ENCODE measurements around the gene C1QTNF6. TPM values are rescaled to one million over a fixed set of nuclear protein-coding genes. Genes with fewer than 3 reads are reported as not detected.

Gene C1QTNF6
- total and polyA plus RNA-seq, 2 donors (not counting 3 experiments of a cell fraction or from before 2014, with no cell fraction given): 20.2 to 27.6 TPM

DNA sequence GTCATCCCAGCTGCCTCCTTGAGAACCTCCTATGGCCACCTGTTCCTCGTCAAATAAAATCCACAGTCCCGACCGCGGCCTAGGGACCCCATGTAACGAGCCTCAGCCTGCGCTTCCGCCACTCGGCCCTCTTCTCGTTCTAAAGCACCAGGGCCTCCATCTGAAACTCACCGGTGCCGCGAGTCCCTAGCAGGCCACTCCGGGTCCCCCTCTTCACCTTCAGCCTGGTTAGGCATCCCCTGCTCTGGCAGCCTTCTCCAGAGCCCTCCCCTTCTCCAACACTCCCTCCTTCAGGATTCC, 26.6 kb upstream of the C1QTNF6 start:
- Histone ChIP-seq H3K79me2 (ENCODE audit: control insufficient read depth, insufficient read depth, low read length) (no peaks in the 10 kb centered on the region), H4K20me1 (replicated peaks; ENCODE audit: control insufficient read depth, extremely low read depth, insufficient read depth, low read length) (no peaks in the 10 kb centered on the region), H3K4me3 (replicated peaks in 1 of 3; ENCODE audit: insufficient read depth in 1 of 3, low read depth in 1 of 3, low read length in 3 of 3) (no peak overlapping the region), H3K27me3 (ENCODE audit: control insufficient read depth in 2 of 2, insufficient read depth in 2 of 2, low read length in 2 of 2) (peaks cover 0 to 12% of the 10 kb centered on the region in 2 experiments), H3K27ac (ENCODE audit: insufficient read depth, low read depth, low read length) (no peak overlapping the region), H3K4me2 (ENCODE audit: insufficient read depth, low read length) (no peak overlapping the region), H2AFZ (ENCODE audit: low read depth, low read length) (no peak overlapping the region), H3K9ac (replicated peaks; ENCODE audit: extremely low read depth, insufficient read depth, low read length) (no peak overlapping the region), H3K9me1 (replicated peaks; ENCODE audit: control insufficient read depth, extremely low read depth, insufficient read depth, low read length) (no peaks in the 10 kb centered on the region), H3K9me3 (replicated peaks; ENCODE audit: control insufficient read depth, insufficient read depth, low read length) (no peaks in the 10 kb centered on the region), H3K4me1 (ENCODE audit: control insufficient read depth, extremely low read depth, insufficient read depth, low read length) (no peaks in the 10 kb centered on the region), H3K36me3 (ENCODE audit: control insufficient read depth in 2 of 2, extremely low read depth in 1 of 2, insufficient read depth in 2 of 2, low read length in 2 of 2) (no peaks in the 10 kb centered on the region)
- dilution Hi-C loops (cut with MboI; ENCODE audit: extremely low pct_ligation_motif_present, low sequenced_read_pairs): no loop called here
- ChIA-PET POLR2A (no interaction called here), CTCF (interaction anchor here (2.2 kb wide), 1 partner anchor 11 kb away, joined by 6 read pairs; no protein-coding TSS in a partner anchor)
- DNase-seq (ENCODE audit: low read depth, low spot score) (no peak), FAIRE-seq (no peak)
- intact Hi-C loops (cut with micrococcal nuclease): no loop called here
- no TSS peak for BruUV-seq (replicated peaks)
- TF ChIP-seq JUN (IDR thresholded peaks at IDR 0.05; ENCODE audit: borderline replicate concordance, insufficient read depth, insufficient read length, low read depth) (no peak), MYC (IDR thresholded peaks at IDR 0.05; ENCODE audit: low read depth, low read length) (no peak), EZH2 (IDR thresholded peaks at IDR 0.05; ENCODE audit: borderline replicate concordance, low read depth, low read length, severe bottlenecking) (no peak), POLR2A (IDR thresholded peaks at IDR 0.05; ENCODE audit: low read depth, low read length) (no peak), POLR2AphosphoS5 (IDR thresholded peaks at IDR 0.05; ENCODE audit: insufficient read depth, low read depth, low read length) (no peak)
- TF ChIP-seq, protein P1, sequence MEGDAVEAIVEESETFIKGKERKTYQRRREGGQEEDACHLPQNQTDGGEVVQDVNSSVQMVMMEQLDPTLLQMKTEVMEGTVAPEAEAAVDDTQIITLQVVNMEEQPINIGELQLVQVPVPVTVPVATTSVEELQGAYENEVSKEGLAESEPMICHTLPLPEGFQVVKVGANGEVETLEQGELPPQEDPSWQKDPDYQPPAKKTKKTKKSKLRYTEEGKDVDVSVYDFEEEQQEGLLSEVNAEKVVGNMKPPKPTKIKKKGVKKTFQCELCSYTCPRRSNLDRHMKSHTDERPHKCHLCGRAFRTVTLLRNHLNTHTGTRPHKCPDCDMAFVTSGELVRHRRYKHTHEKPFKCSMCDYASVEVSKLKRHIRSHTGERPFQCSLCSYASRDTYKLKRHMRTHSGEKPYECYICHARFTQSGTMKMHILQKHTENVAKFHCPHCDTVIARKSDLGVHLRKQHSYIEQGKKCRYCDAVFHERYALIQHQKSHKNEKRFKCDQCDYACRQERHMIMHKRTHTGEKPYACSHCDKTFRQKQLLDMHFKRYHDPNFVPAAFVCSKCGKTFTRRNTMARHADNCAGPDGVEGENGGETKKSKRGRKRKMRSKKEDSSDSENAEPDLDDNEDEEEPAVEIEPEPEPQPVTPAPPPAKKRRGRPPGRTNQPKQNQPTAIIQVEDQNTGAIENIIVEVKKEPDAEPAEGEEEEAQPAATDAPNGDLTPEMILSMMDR (IDR thresholded peaks at IDR 0.05; ENCODE audit: extremely low read depth in 1 of 2, insufficient read depth in 1 of 2, low read depth in 1 of 2, low read length in 2 of 2): no peak

Measured in endothelial cell of umbilical vein (primary cell).